Measurements from ENCODE around the gene MLLT3. TPM values are rescaled to one million over a fixed set of nuclear protein-coding genes. Genes with fewer than 3 reads are reported as not detected.

Gene MLLT3
- total RNA-seq, 4 donors from 2014 or later: 2.1 to 30.4 (median 14.0) TPM

DNA sequence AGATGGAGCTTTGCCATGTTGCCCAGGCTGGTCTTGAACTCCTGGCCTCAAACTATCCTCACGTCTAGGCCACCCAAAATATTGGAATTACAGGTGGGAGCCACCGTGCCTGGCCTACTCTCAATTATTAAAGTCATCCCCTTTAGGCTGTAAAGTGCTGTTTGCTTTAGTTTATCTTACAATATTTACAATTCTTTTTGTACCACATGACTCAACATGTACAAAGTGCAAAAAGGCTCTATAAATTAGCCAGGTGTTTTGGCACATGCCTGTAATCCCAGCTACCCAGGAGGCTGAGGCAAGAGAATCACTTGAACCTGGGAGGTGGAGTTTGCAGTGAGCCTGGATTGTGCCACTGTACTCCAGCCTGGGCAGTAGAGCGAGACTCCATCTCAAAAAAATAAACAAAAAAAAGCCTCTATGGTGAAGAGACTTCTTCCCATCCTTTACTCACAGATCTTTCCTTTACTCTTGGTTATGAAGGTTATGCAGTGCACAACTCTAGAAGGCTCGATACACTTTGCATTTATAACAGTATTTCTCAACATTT, 28.5 kb upstream of the MLLT3 start:
- H3K4me1 ChIP-seq: no peaks in the 10 kb centered on the region
- no peak overlapping the region for H3K27ac ChIP-seq
- TF ChIP-seq, protein P1, sequence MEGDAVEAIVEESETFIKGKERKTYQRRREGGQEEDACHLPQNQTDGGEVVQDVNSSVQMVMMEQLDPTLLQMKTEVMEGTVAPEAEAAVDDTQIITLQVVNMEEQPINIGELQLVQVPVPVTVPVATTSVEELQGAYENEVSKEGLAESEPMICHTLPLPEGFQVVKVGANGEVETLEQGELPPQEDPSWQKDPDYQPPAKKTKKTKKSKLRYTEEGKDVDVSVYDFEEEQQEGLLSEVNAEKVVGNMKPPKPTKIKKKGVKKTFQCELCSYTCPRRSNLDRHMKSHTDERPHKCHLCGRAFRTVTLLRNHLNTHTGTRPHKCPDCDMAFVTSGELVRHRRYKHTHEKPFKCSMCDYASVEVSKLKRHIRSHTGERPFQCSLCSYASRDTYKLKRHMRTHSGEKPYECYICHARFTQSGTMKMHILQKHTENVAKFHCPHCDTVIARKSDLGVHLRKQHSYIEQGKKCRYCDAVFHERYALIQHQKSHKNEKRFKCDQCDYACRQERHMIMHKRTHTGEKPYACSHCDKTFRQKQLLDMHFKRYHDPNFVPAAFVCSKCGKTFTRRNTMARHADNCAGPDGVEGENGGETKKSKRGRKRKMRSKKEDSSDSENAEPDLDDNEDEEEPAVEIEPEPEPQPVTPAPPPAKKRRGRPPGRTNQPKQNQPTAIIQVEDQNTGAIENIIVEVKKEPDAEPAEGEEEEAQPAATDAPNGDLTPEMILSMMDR (IDR thresholded peaks at IDR 0.05): no peak
- TF ChIP-seq POLR2A (IDR thresholded peaks at IDR 0.05): no peak
- H3K9me3 ChIP-seq: no peaks in the 10 kb centered on the region
- H3K4me3 ChIP-seq: no peak overlapping the region
- H3K36me3 ChIP-seq: no peaks in the 10 kb centered on the region
- intact Hi-C loops (cut with DNase I; ENCODE audit: low total_unique reads): no loop called here
- H3K27me3 ChIP-seq: no peaks in the 10 kb centered on the region
- no peak for DNase-seq

DNA sequence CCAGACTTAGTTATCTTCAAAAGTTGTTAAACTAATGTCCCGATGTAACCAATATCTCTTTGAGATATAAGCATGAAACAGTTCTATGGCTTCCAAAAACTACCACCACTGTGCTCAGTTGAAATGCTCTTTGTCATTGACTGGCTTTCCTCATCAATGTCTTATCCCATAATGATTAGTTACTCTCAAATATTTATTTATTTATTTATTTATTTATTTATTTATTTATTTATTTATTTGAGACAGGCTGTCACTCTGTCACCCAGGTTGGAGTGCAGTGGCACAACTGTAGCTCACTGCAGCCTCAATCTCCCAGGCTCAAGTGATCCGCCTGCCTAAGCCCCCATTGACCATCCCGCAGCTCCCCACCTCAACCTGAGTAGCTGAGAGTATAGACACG, 28.0 kb upstream of the MLLT3 start:
- DNase-seq: no peak
- H3K27me3 ChIP-seq: no peaks in the 10 kb centered on the region
- no peak overlapping the region for H3K4me3 ChIP-seq
- no peaks in the 10 kb centered on the region for H3K9me3 ChIP-seq
- no peaks in the 10 kb centered on the region for H3K36me3 ChIP-seq
- H3K27ac ChIP-seq: no peak overlapping the region
- intact Hi-C loops (cut with DNase I; ENCODE audit: low total_unique reads): no loop called here
- TF ChIP-seq POLR2A (IDR thresholded peaks at IDR 0.05): no peak
- TF ChIP-seq, protein P1 (IDR thresholded peaks at IDR 0.05): no peak
- no peaks in the 10 kb centered on the region for H3K4me1 ChIP-seq

DNA sequence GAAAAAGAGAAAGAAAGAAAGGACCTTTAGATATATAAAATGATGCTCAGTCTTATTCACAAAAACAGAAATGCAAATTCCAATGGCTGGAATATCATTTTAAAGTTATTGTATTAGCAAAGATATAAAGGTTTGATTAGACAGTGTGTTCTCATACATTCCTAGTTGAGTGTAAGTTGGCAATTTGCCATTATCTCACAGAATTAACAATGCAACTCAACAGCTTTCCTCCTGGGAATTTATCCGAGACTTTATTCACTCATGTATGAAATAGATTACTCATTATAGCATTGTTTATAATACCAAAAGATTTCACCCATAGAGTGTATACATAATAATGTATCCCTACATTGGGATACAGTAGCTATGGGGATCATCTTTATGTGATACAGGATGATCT, 27.1 kb upstream of the MLLT3 start:
- no peaks in the 10 kb centered on the region for H3K36me3 ChIP-seq
- H3K4me1 ChIP-seq: no peaks in the 10 kb centered on the region
- no peaks in the 10 kb centered on the region for H3K27me3 ChIP-seq
- TF ChIP-seq, protein P1 (IDR thresholded peaks at IDR 0.05): no peak
- TF ChIP-seq POLR2A (IDR thresholded peaks at IDR 0.05): no peak
- no peak overlapping the region for H3K4me3 ChIP-seq
- no peak overlapping the region for H3K27ac ChIP-seq
- intact Hi-C loops (cut with DNase I; ENCODE audit: low total_unique reads): no loop called here
- H3K9me3 ChIP-seq: no peaks in the 10 kb centered on the region
- no peak for DNase-seq

DNA sequence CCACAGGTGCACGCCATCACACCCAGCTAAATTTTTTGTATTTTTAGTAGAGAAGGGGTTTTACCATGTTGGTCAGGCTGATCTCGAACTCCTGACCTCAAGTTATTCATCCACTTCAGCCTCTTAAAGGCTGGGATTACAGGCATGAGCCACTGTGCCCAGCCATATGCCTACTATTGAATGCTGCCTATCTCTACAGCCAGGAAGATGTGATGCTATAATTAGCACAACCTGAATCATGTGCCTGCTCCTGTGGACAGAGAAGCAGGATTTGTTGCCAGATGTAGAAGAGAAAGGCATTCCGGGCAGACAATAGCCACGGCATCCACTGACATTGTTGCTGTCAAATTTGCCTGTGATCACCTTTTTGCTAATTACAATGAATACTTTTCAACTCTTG, 24.4 kb upstream of the MLLT3 start:
- H3K4me1 ChIP-seq: no peaks in the 10 kb centered on the region
- no peak overlapping the region for H3K4me3 ChIP-seq
- no peaks in the 10 kb centered on the region for H3K27me3 ChIP-seq
- TF ChIP-seq, protein P1 (IDR thresholded peaks at IDR 0.05): no peak
- no peak overlapping the region for H3K27ac ChIP-seq
- H3K36me3 ChIP-seq: no peaks in the 10 kb centered on the region
- intact Hi-C loops (cut with DNase I; ENCODE audit: low total_unique reads): no loop called here
- no peaks in the 10 kb centered on the region for H3K9me3 ChIP-seq
- DNase-seq: no peak

DNA sequence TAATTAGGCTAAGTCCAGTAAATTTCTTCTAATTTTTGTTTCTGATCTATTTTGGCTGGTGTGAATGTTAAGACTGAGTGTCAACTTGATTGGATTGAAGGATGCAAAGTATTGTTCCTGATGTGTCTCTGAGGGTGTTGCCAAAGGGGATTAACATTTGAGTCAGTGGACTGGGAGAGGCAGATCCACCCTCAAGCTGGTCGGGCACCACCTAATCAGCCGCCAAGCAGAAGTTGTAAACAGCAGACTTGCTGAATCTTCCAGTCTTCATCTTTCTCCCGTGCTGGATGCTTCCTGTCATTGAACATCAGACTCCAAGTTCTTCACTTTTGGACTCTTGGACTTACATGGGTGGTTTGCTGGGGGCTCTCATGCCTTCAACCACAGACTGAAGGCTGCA, 21.4 kb upstream of the MLLT3 start:
- DNase-seq: no peak
- H3K27me3 ChIP-seq: no peaks in the 10 kb centered on the region
- no peaks in the 10 kb centered on the region for H3K4me1 ChIP-seq
- H3K9me3 ChIP-seq: no peaks in the 10 kb centered on the region
- no peak overlapping the region for H3K4me3 ChIP-seq
- no peak overlapping the region for H3K27ac ChIP-seq
- no peaks in the 10 kb centered on the region for H3K36me3 ChIP-seq
- intact Hi-C loops (cut with DNase I; ENCODE audit: low total_unique reads): no loop called here
- TF ChIP-seq, protein P1 (IDR thresholded peaks at IDR 0.05): no peak
- TF ChIP-seq POLR2A (IDR thresholded peaks at IDR 0.05): no peak

Measured in uterus (tissue), 4 donors.